Putamen (tissue), 1 donor: ENCODE measurements around the gene ARF4.
"Not testable (repeated sequence)": the region's sequence is repeated elsewhere in the genome, so short reads cannot be mapped to it uniquely, and the experiment has no call there.

Experiments
- DNase-seq: peaks from one replicate; pipeline ENCODE4 v3.0.0-alpha.2; 2016; ENCODE audit warnings: low spot score

Gene ARF4

GRCh38 chr3:57597127-57597923 is at the start of gene ARF4:
TSS of gene ARF4 (minus strand) at chr3:57597344. CDS start at chr3:57597140, 204 bp downstream.
- DNase-seq: peak; percentile 99

- DNase-seq: no peak
Observed at GRCh38 chr3:57646723-57647122, 49.6 kb upstream of the ARF4 start.

GRCh38 chr3:57644740-57645139 is 47.6 kb upstream of the ARF4 start:
- no peak for DNase-seq

- DNase-seq: no peak
Observed at GRCh38 chr3:57637391-57637790, 40.2 kb upstream of the ARF4 start.

GRCh38 chr3:57634259-57634658 is 37.1 kb upstream of the ARF4 start:
- DNase-seq: not testable (repeated sequence)

- DNase-seq: peak; percentile 64
Observed at GRCh38 chr3:57627976-57628375, 30.8 kb upstream of the ARF4 start.

GRCh38 chr3:57624801-57625200 is 27.7 kb upstream of the ARF4 start:
- no peak for DNase-seq

GRCh38 chr3:57622362-57622761 is 25.2 kb upstream of the ARF4 start:
- DNase-seq: no peak

- DNase-seq: no peak
Observed at GRCh38 chr3:57617739-57618138, 20.6 kb upstream of the ARF4 start.

- no peak for DNase-seq
Observed at GRCh38 chr3:57616233-57616632, 19.1 kb upstream of the ARF4 start.

GRCh38 chr3:57611870-57612269 is 14.7 kb upstream of the ARF4 start:
- DNase-seq: not testable (repeated sequence)

GRCh38 chr3:57605683-57606082 is 8.5 kb upstream of the ARF4 start:
- DNase-seq: no peak

GRCh38 chr3:57604971-57605370 is 7.8 kb upstream of the ARF4 start:
- no peak for DNase-seq

- no peak for DNase-seq
Observed at GRCh38 chr3:57600195-57600594, 3.1 kb upstream of the ARF4 start.

GRCh38 chr3:57598765-57599360 is 1.7 kb upstream of the ARF4 start:
- DNase-seq: no peak

GRCh38 chr3:57596495-57597126 is 533 bp downstream of the ARF4 start:
- peak; percentile 53 for DNase-seq

- no peak for DNase-seq
Observed at GRCh38 chr3:57594576-57594975, 2.6 kb downstream of the ARF4 start.

GRCh38 chr3:57594144-57594543 is 3.0 kb downstream of the ARF4 start:
- no peak for DNase-seq

GRCh38 chr3:57592306-57592705 is 4.8 kb downstream of the ARF4 start:
- DNase-seq: no peak

GRCh38 chr3:57587905-57588304 is 9.2 kb downstream of the ARF4 start:
- DNase-seq: no peak

- no peak for DNase-seq
Observed at GRCh38 chr3:57586778-57587177, 10.4 kb downstream of the ARF4 start.

GRCh38 chr3:57583544-57583943 is 13.6 kb downstream of the ARF4 start:
- DNase-seq: no peak

- no peak for DNase-seq
Observed at GRCh38 chr3:57582474-57583168, 14.5 kb downstream of the ARF4 start.
